ENCODE measurements around the gene PARVG.

- TF ChIP-seq POLR2A (IDR thresholded peaks at IDR 0.05; ENCODE audit: low read depth) (no peak), CTCF (IDR thresholded peaks at IDR 0.05) (no peak)
These were observed 16.0 kb downstream of the PARVG start for GRCh38 chr22:44196731-44197131.

Data from esophagus muscularis mucosa (tissue), 3 donors.